HEK293T (cell line): ENCODE measurements around the gene MAST4.

Experiments
- ARNT ChIP-seq: fragments of 450-650 bp; IDR thresholded peaks from 2 replicates; pipeline ENCODE4 v1.6.1; 2017; ENCODE audit warnings: mild to moderate bottlenecking
- BHLHE40 ChIP-seq: fragments of 450-650 bp; IDR thresholded peaks from 2 replicates; pipeline ENCODE4 v1.6.1; 2016; ENCODE audit warnings: mild to moderate bottlenecking, moderate library complexity, borderline replicate concordance
- CTBP1 ChIP-seq: fragments of 450-650 bp; IDR thresholded peaks from 2 replicates; pipeline ENCODE4 v1.6.1; 2016; ENCODE audit warnings: borderline replicate concordance
- ELF4 ChIP-seq: fragments of 450-650 bp; IDR thresholded peaks from 2 replicates; pipeline ENCODE4 v1.6.1; 2017; ENCODE audit warnings: antibody characterized with exemption
- FOXA1 ChIP-seq: fragments of 450-650 bp; IDR thresholded peaks from 2 replicates; pipeline ENCODE4 v1.6.1; 2016; ENCODE audit warnings: mild to moderate bottlenecking
- FOXK2 ChIP-seq: fragments of 450-650 bp; IDR thresholded peaks from 2 replicates; pipeline ENCODE4 v1.6.1; 2016; ENCODE audit warnings: mild to moderate bottlenecking
- FOXM1 ChIP-seq: fragments of 450-650 bp; IDR thresholded peaks from 2 replicates; pipeline ENCODE4 v1.6.1; 2017; ENCODE audit warnings: mild to moderate bottlenecking, borderline replicate concordance
- HDGF ChIP-seq: fragments of 450-650 bp; IDR thresholded peaks from 2 replicates; pipeline ENCODE4 v1.6.1; 2017; ENCODE audit warnings: antibody characterized with exemption, borderline replicate concordance
- L3MBTL2 ChIP-seq: fragments of 450-650 bp; conservative IDR thresholded peaks from 2 replicates; pipeline ENCODE4 v1.6.1; 2016; ENCODE audit warnings: mild to moderate bottlenecking
- NFRKB ChIP-seq: fragments of 450-650 bp; IDR thresholded peaks from 2 replicates; pipeline ENCODE4 v1.6.1; 2016; ENCODE audit warnings: mild to moderate bottlenecking, moderate library complexity
- SP1 ChIP-seq: fragments of 450-650 bp; IDR thresholded peaks from 2 replicates; pipeline ENCODE4 v1.6.1; 2017
- SUZ12 ChIP-seq: fragments of 450-650 bp; IDR thresholded peaks from 2 replicates; pipeline ENCODE4 v1.6.1; 2016; ENCODE audit warnings: mild to moderate bottlenecking
- TARDBP ChIP-seq: fragments of 450-650 bp; IDR thresholded peaks from 2 replicates; pipeline ENCODE4 v1.6.1; 2016
- ZNF384 ChIP-seq: fragments of 450-650 bp; IDR thresholded peaks from 2 replicates; pipeline ENCODE4 v1.6.1; 2016

- TF ChIP-seq ZNF384 (no peak), HDGF (no peak), NFRKB (no peak), FOXA1 (no peak), SP1 (no peak), BHLHE40 (no peak), FOXK2 (no peak), ELF4 (no peak), FOXM1 (no peak), SUZ12 (no peak), TARDBP (no peak), L3MBTL2 (no peak), CTBP1 (no peak), ARNT (no peak)
Observed at GRCh38 chr5:66987949-66988838, 392.0 kb downstream of the MAST4 start.
